SIG-M5 (cell line): ENCODE data around the gene GFM2.
"Not testable (repeated sequence)": the region's sequence is repeated elsewhere in the genome, so short reads cannot be mapped to it uniquely, and the experiment has no call there.

Experiments
- DNase-seq: peaks from one replicate; lab custom pipeline; 2025; lab: John Stamatoyannopoulos, UW

Gene GFM2

DNA sequence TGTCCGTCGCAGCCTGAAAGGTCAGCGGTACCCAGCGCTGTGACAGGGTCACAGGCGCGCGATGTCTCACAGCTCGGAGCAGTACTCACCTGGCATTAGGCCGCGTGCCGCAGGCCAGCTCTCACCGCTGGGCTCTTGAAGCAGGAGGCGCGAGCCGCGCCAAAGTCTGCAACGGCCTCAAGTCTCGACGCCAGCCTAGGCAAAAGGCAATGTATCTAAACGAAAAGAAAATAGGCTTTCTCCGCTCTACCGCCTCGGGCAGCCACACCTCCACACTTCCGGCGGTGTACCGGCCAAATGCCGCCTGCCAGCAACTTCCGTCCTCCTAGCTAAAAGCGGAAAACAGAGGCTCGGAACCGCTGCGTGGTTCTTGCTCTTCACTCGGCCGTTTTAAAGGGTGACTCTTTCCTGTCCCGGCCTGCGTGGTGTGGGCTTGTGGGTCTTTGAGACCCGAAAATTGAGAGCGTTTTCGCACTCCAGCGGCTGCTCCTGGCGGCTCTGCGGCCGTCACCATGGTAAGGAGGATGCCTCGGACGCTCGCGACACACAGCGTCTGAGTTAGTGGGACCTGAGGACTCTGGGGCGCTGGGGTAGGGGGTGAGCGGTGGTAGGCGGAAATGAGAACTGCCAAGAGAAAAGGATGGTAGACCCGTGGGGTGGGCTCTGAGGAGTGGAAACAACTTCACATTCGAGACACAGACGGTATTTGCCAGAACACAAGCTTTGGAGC is at the start of gene GFM2, which contains the start of gene NSA2:
GFM2 (minus strand) TSS at position 269 of the 730 bp plus-strand sequence. CDS start 3,375 bp downstream, outside the sequence.
NSA2 (plus strand) TSS at position 401 of the 730 bp plus-strand sequence; CDS start at position 513, 112 bp downstream.
- DNase-seq = peak; percentile 70

DNA sequence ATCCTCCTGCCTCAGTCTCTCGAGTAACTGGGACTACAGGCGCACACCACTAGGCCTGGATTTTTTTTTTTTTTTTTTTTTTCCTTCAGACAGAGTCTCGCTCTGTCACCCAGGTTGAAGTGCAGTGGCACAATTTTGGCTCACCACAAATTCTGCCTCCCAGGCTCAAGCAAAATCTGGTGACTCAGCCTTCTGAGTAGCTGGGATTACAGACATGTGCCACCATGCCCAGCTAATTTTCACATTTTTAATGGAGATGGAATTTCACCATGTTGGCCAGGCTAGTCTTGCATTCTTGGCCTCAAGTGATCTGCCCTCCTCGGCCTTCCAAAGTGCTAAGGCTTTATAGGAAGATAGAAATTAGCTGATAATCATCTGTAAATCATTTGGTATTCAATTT is 44.0 kb upstream of the GFM2 start:
- DNase-seq = no peak

- no peak for DNase-seq
Observed at GRCh38 chr5:74801941-74802340, 35.0 kb upstream of the GFM2 start.

DNA sequence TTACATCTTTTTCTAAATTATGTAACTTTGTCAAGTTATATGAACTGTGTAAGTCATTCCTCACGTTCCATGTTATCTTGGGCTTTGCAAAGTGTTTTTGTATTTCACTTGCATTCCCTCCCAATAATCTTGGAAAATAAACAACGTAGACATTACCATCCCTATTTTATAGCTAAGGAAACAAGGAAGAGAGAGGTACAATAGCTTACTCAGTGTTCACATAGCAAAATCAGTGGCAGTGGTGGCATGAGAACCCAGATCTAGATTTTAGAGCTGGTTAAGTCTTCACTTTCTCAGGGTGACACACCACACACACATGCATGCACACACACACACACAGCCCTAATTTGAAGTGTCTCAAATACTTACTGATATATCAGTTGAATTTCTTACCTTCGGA is 34.3 kb upstream of the GFM2 start:
- no peak for DNase-seq

GRCh38 chr5:74798977-74799911 is 32.3 kb upstream of the GFM2 start:
- DNase-seq = no peak

GRCh38 chr5:74791669-74792068 is 24.8 kb upstream of the GFM2 start:
- DNase-seq = not testable (repeated sequence)

DNA sequence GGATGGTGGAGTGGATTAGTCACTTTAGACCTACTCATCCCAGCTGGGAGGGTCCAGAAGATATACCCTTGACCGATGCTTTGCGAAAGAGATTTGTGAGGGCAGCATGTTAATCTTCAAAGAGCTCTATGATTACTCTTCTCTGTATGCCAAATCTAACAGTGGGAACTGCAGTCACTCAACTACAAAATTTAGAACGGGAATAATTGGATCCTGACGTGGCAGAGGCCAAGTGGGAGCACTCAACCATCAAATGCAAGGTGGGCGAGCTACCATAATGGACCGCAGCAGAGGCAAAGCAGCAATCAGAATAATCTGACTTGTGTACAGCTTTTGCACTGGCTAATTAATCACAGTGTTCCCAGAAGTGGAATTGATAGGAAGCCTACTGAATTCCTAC is 20.5 kb upstream of the GFM2 start:
- DNase-seq = no peak

- DNase-seq = no peak
Observed at GRCh38 chr5:74786851-74787250, 19.9 kb upstream of the GFM2 start.

- no peak for DNase-seq
Observed at GRCh38 chr5:74778609-74779008, 11.7 kb upstream of the GFM2 start.

- DNase-seq = no peak
Observed at GRCh38 chr5:74772359-74772758, 5.4 kb upstream of the GFM2 start.

DNA sequence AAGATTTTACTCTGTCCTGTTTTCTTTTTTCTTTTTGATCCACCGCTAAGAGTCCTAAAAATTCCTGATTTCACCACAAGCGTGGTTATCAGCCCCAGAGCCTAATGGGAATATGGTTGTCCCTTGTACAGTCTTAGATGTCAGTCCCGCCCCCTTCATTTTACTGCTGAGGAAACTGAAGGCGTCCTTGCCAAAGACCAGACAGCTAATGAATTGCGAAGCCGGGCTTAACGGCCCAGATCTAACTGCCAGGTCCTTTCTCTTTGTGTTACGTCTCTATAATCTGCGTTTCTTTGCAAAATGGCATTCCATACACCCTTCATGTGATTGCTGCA is 629 bp upstream of the GFM2 start:
- no peak for DNase-seq

- DNase-seq = peak; percentile 79
Observed at GRCh38 chr5:74766418-74766848, 484 bp downstream of the GFM2 start.

GRCh38 chr5:74765929-74766328 is 988 bp downstream of the GFM2 start:
- DNase-seq = no peak

DNA sequence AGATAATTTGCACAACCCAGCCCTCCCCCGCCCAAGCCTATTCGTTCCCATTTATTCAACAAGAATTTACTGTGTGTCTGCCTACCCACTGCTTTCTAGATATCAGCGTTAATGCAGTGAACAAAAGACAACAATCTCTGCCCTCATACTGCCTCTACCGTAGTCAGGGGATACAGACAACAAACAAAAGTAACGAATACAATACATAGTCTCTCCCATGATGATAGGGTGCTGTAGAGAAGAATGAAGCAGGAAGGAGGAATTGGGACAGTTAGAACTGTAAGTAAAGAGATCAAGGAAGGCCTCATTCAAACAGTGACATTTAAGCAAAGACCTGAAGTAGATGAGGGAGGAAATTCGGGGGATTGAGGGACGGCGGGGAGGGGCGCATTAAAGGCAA is 1.7 kb downstream of the GFM2 start:
- no peak for DNase-seq

- no peak for DNase-seq
Observed at GRCh38 chr5:74763504-74763903, 3.4 kb downstream of the GFM2 start.

GRCh38 chr5:74762599-74762998 is 4.3 kb downstream of the GFM2 start:
- DNase-seq = no peak

- DNase-seq = no peak
Observed at GRCh38 chr5:74761241-74761640, 5.7 kb downstream of the GFM2 start.

- DNase-seq = not testable (repeated sequence)
Observed at GRCh38 chr5:74748742-74749141, 18.2 kb downstream of the GFM2 start.

DNA sequence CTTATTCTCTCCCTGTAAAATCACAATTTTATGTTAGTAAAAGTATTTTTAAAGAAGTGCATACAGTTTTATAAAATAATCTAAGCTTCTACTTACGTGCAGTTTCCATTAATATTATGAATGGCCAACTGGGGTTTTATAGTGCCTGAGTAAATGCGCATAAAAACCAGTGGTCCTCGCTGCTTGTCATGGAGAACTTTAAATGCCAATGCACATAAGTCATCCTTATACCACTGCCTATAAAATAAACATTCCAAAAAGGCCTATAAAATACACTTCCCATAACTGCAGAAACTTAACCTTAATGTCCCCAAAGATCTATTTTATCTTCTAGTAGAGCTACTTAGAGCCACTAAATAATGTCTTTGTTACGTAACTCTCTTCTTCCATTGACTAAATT is 28.5 kb downstream of the GFM2 start:
- DNase-seq = no peak

- no peak for DNase-seq
Observed at GRCh38 chr5:74736759-74737158, 30.2 kb downstream of the GFM2 start.

DNA sequence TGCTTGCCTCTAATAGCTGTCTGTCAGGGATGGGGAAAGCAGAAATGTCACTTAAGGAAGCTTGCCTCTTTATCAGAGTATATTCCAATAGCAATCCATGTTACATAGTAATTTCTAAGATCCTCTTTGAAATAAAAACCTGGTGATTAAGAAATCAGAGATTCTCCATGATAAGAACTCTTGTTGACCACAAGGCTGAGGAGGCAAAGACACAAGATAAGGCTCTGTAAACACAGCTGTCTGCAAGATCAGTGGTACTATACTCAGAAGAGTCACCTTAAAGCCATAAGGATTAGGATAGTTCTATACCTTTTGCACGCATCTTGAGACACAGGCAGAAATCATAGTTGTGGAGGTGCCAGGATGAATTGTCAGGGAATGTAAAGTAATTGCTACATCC is 41.6 kb downstream of the GFM2 start:
- DNase-seq = no peak

GRCh38 chr5:74722271-74722670 is 44.6 kb downstream of the GFM2 start:
- DNase-seq = no peak

GRCh38 chr5:74717596-74717995 is 49.3 kb downstream of the GFM2 start:
- no peak for DNase-seq
